SK-N-MC (cell line): Measurements from ENCODE around the gene MEIS2.

Experiments used
- DNase-seq: peaks from one replicate; pipeline ENCODE4 v3.0.0-alpha.2; 2011; ENCODE audit warnings: low read depth, low spot score
- H3K27ac ChIP-seq: fragments of 200-600 bp; sonication (generic); 2 replicates; pipeline ENCODE4 v1.5.1; 2016; ENCODE audit warnings: mixed run types
- H3K36me3 ChIP-seq: fragments of 200-600 bp; sonication (generic); 2 replicates; pipeline ENCODE4 v1.6.1; 2017; ENCODE audit warnings: antibody characterized with exemption, low read length, mixed read lengths; ENCODE audit not compliant: insufficient read depth
- H3K4me3 ChIP-seq: fragments of 200-600 bp; sonication (generic); 2 replicates; pipeline ENCODE4 v1.5.1; 2016
- H3K9ac ChIP-seq: fragments of 200-600 bp; sonication (generic); 2 replicates; pipeline ENCODE4 v1.8.0; 2017; ENCODE audit warnings: mixed run types, mixed read lengths; ENCODE audit not compliant: insufficient read length
- H3K9me3 ChIP-seq: fragments of 200-600 bp; sonication (generic); 2 replicates; pipeline ENCODE4 v1.6.1; 2017; ENCODE audit warnings: low read depth, mild to moderate bottlenecking, antibody characterized with exemption, low read length, moderate library complexity, mixed read lengths
- EZH2 ChIP-seq: fragments of 200-600 bp; sonication (generic); IDR thresholded peaks from one replicate; pipeline ENCODE4 v1.6.1; 2017; ENCODE audit warnings: antibody characterized with exemption
- FOXP2 ChIP-seq: optimal IDR thresholded peaks from 2 replicates; pipeline ENCODE3; 2011; ENCODE audit warnings: mild to moderate bottlenecking, moderate library complexity; ENCODE audit not compliant: insufficient read depth; ENCODE audit errors: extremely low read length, control extremely low read depth
- POLR2AphosphoS5 ChIP-seq: IDR thresholded peaks from 2 replicates; pipeline ENCODE4 v1.6.1; 2012; ENCODE audit warnings: mild to moderate bottlenecking, low read depth, low read length, borderline replicate concordance

The MEIS2 gene

GRCh38 chr15:36884518-36884875, 215.9 kb downstream of the MEIS2 start:
- no peaks in the 10 kb centered on the region for H3K36me3 ChIP-seq
- no peaks in the 10 kb centered on the region for H3K9me3 ChIP-seq
- no peak overlapping the region for H3K27ac ChIP-seq
- H3K9ac ChIP-seq, result no peak overlapping the region
- TF ChIP-seq POLR2AphosphoS5, result no peak
- TF ChIP-seq FOXP2, result no peak
- no peak for TF ChIP-seq EZH2
- no peak overlapping the region for H3K4me3 ChIP-seq
- DNase-seq, result no peak

GRCh38 chr15:36883713-36884517, 216.4 kb downstream of the MEIS2 start:
- no peaks in the 10 kb centered on the region for H3K36me3 ChIP-seq
- H3K9ac ChIP-seq, result no peak overlapping the region
- no peak for TF ChIP-seq EZH2
- TF ChIP-seq FOXP2, result peak; percentile 36
- DNase-seq, result peak; percentile 51
- H3K27ac ChIP-seq, result no peak overlapping the region
- H3K4me3 ChIP-seq, result peak overlapping the region; percentile 29
- H3K9me3 ChIP-seq, result no peaks in the 10 kb centered on the region

DNA sequence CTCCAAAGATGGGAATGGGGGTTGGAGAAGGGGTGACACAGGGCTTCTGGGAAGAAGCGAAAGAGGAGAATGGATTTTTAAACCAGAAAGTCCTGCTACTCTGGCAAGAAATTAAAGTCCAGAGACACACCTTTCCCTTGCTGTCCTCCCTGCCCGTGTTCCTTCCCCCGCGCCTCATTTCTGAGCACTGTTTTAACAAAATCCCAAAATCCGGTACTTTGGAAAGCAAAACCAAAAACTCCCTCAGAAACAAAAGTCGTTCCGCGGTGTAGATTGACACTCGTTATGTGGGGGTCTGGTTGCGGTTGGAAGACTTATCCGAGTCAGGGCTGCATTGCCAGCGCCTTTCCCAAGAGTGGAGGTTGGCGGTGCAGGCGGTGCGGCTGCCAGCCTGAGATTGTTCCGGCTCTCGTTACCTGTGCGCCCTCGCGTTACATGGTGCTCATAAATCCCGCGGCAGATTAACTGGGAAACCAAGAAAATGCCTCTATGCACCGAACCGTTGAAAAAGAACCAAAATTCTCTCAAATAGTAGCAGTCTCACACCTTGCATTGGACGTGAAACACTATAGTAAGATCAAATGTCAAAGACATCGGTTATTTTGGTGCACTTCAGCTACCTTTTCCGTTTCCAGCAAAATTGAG, 217.7 kb downstream of the MEIS2 start:
- H3K4me3 ChIP-seq, result no peak overlapping the region
- no peak for TF ChIP-seq EZH2
- no peak for TF ChIP-seq FOXP2
- TF ChIP-seq POLR2AphosphoS5, result no peak
- no peak for DNase-seq

DNA sequence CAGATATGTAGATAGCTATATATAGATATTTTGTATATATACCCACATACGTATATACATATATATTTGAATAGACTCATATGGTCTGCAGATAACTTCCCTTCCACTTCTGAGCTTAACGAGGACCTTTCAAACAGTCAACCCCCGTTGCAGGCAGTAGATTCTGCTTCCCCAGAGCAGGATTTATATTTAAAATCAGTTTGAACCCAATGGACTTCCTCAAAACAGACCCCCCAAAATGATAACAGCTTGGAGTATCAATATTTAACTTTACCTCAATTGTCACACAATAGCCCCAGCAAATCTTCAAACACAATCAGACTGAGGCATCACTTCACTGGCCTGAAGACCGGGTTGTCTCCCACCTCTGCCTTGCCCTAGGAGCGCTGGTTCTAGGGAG, 218.3 kb downstream of the MEIS2 start:
- no peak overlapping the region for H3K9ac ChIP-seq
- H3K9me3 ChIP-seq, result no peaks in the 10 kb centered on the region
- no peak for DNase-seq
- no peak for TF ChIP-seq POLR2AphosphoS5
- TF ChIP-seq EZH2, result no peak
- no peak for TF ChIP-seq FOXP2
- H3K27ac ChIP-seq, result no peak overlapping the region
- H3K4me3 ChIP-seq, result no peak overlapping the region
- H3K36me3 ChIP-seq, result no peaks in the 10 kb centered on the region

More for the DNA sequence above, 217.7 kb downstream of the MEIS2 start:
- Histone ChIP-seq H3K9me3 (no peaks in the 10 kb centered on the region), H3K9ac (no peak overlapping the region), H3K27ac (no peak overlapping the region), H3K36me3 (no peaks in the 10 kb centered on the region)

- Histone ChIP-seq H3K27ac (no peak overlapping the region), H3K9ac (no peak overlapping the region), H3K9me3 (no peaks in the 10 kb centered on the region), H3K36me3 (no peaks in the 10 kb centered on the region), H3K4me3 (no peak overlapping the region)
- TF ChIP-seq FOXP2, result no peak
- no peak for TF ChIP-seq POLR2AphosphoS5
- TF ChIP-seq EZH2, result no peak
- DNase-seq, result no peak
Measured at GRCh38 chr15:36881516-36881915, 218.8 kb downstream of the MEIS2 start.

GRCh38 chr15:36880913-36881460, 219.4 kb downstream of the MEIS2 start:
- no peaks in the 10 kb centered on the region for H3K36me3 ChIP-seq
- H3K9ac ChIP-seq, result no peak overlapping the region
- H3K27ac ChIP-seq, result no peak overlapping the region
- H3K9me3 ChIP-seq, result no peaks in the 10 kb centered on the region
- no peak overlapping the region for H3K4me3 ChIP-seq
- TF ChIP-seq EZH2, result no peak
- no peak for TF ChIP-seq POLR2AphosphoS5
- TF ChIP-seq FOXP2, result no peak
- DNase-seq, result no peak

DNA sequence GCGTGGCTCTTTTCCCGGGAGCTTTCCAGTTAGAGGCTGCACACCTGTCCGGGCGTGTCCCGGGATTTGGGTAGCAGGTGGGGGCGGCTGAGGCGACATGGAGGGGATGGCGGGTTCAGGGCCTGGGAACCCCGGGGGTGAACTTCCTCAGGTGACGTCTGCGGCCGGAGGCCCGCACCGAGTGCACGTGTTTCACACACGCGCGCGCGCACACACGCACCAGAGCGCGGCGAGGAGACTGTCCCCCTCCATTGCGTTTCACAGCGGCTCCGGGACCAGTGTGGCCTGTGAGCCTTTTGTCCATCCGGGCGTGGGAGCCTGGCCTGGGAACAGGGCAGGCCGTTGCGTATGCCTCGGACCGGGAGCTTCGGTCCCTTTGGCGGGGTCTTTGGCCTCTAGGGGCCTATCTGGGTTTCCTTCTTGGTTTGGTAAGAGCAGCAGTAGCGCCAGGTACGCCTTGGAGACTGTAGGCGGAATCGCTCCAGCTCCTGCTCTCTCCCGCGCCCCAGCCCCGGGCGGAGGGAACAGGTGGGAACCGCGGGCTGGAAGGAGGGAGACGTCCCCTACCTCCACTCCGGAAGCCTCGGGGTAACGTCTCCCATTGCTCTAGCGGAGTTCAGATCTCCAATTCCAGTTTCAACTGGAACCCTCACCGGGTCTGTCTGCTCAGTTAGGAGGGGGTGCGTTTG, 220.0 kb downstream of the MEIS2 start:
- no peaks in the 10 kb centered on the region for H3K36me3 ChIP-seq
- no peak for TF ChIP-seq FOXP2
- TF ChIP-seq EZH2, result no peak
- TF ChIP-seq POLR2AphosphoS5, result no peak
- no peaks in the 10 kb centered on the region for H3K9me3 ChIP-seq
- H3K4me3 ChIP-seq, result no peak overlapping the region
- no peak overlapping the region for H3K9ac ChIP-seq
- no peak for DNase-seq
- H3K27ac ChIP-seq, result no peak overlapping the region

- Histone ChIP-seq H3K27ac (no peak overlapping the region), H3K9me3 (no peaks in the 10 kb centered on the region), H3K36me3 (no peaks in the 10 kb centered on the region), H3K4me3 (no peak overlapping the region), H3K9ac (no peak overlapping the region)
- TF ChIP-seq POLR2AphosphoS5 (no peak), FOXP2 (no peak), EZH2 (no peak)
- DNase-seq, result no peak
Measured at GRCh38 chr15:36879568-36880222, 220.7 kb downstream of the MEIS2 start.
